ENCODE results near the gene SBNO2. TPM values are rescaled to one million over a fixed set of nuclear protein-coding genes. Genes with fewer than 3 reads are reported as not detected.

SBNO2 gene
- total and polyA plus RNA-seq, 4 donors, result 7.2 to 17.9 (median 11.7) TPM

DNA sequence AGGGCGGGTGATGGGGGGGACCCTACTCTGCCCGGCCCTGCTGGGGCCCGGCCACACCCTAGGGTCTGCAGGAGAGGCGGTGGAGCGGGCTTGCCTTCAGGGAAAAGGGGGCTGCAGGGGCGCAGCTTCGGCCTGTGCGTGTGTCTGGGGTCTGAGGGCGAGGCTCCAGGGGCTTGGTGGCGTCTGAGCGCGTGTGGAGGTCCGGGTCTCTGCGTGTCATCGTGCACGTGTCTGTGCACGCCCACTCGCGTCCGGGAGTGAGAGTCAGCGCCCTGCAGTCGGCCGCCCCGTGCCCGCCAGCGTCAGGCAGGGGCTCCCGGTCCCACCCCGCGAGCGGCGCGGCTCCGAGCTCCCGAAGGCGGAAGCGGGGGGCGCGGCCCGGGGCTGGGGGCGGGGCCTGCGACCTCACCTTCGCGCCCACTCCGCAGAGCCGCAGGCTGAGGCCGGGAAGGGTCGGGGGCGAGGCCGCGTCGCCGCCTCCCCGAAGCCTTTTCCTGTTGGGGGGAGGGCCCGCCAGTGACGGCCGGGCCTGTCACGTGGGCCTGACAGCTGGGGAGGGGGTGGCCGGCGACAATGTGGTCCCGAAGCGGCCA, 107.2 kb downstream of the SBNO2 start, which contains the start of gene ARHGAP45:
ARHGAP45 (plus strand) TSS at position 420 of the 593 bp plus-strand sequence. CDS start 239 bp downstream, outside the sequence.
- Histone ChIP-seq H3K36me3 (ENCODE audit: control insufficient read depth, insufficient read depth, low read length) (peaks cover 12% of the 10 kb centered on the region), H3K27ac (ENCODE audit: low read depth, low read length) (no peak within 1 kb of the TSS), H3K27me3 (ENCODE audit: control insufficient read depth, insufficient read depth, low read length) (peaks cover 75% of the 10 kb centered on the region), H3K4me1 (ENCODE audit: control insufficient read depth, insufficient read depth, low read length) (peaks cover 35% of the 10 kb centered on the region), H3K4me3 (ENCODE audit: low read depth, low read length) (no peak within 1 kb of the TSS), H3K9me3 (ENCODE audit: control insufficient read depth, insufficient read depth, low read length) (no peaks in the 10 kb centered on the region)
- 6% methylated on average over 61 of the region's 61 CpGs for WGBS (ENCODE audit: insufficient coverage)
- no peak for DNase-seq (ENCODE audit: low read depth in 4 of 6, low spot score in 6 of 6)

DNA sequence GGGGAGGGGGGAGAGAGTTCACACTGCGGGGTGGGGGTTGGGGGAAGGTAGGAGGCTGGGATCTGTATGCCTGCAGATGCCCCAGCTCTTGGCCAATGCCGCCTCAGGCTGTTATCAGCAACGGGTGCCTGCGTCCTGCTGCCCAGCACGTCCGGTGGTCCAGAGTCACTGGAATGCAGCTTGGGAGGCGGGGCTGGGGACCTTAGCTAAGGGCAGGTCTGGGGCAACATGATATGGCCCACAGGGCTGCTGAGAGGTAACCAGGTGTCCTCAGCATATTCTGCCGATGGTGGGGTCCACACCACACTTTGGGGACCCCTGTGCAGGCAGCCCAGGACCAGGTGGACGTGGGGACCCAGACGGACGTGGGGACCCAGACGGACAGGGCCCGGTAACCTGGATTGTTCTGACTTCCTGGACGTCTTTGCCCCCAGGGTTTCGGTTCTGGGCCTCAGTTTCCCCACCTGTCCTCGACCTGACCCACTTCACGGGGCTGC, 107.8 kb downstream of the SBNO2 start:
- Histone ChIP-seq H3K4me3 (ENCODE audit: low read depth, low read length) (no peak overlapping the region), H3K36me3 (ENCODE audit: control insufficient read depth, insufficient read depth, low read length) (peaks cover 15% of the 10 kb centered on the region), H3K4me1 (ENCODE audit: control insufficient read depth, insufficient read depth, low read length) (peaks cover 32% of the 10 kb centered on the region)

DNA sequence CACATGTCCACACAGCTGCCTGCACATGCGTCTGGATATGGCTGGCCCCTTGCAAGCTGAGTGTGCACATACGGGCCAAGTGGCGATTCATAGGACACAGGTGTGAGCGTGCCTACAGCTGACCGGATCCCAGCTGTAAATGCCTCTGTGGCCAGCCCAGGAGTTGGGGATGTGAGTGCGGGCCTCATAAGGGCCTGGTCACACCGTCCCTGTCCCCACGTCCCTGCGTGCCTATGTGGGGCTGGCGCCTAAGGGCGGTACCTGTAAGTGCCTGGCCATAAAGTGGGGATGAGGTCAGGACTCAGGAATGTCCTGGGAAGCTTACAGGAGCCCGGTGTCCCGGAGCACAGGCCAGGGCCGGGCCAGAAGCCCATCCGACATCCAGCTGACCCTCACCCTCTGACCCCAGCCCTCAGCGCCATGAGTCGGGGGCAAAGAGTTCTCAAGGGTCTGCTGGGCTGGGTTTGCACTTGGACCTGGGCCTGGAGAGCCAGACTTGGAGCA, 108.4 kb downstream of the SBNO2 start:
- Histone ChIP-seq H3K4me1 (ENCODE audit: control insufficient read depth, insufficient read depth, low read length) (peaks cover 28% of the 10 kb centered on the region), H3K27me3 (ENCODE audit: control insufficient read depth, insufficient read depth, low read length) (peaks cover 67% of the 10 kb centered on the region), H3K9me3 (ENCODE audit: control insufficient read depth, insufficient read depth, low read length) (no peaks in the 10 kb centered on the region), H3K36me3 (ENCODE audit: control insufficient read depth, insufficient read depth, low read length) (peaks cover 15% of the 10 kb centered on the region), H3K27ac (ENCODE audit: low read depth, low read length) (no peak overlapping the region), H3K4me3 (ENCODE audit: low read depth, low read length) (no peak overlapping the region)
- DNase-seq (ENCODE audit: low read depth in 4 of 6, low spot score in 6 of 6), result no peak
- 58% methylated on average over 17 of the region's 17 CpGs for WGBS (ENCODE audit: insufficient coverage)

More for the DNA sequence above, 107.8 kb downstream of the SBNO2 start:
- DNase-seq (ENCODE audit: low read depth in 4 of 6, low spot score in 6 of 6), result no peak
- H3K9me3 ChIP-seq (ENCODE audit: control insufficient read depth, insufficient read depth, low read length), result no peaks in the 10 kb centered on the region
- H3K27ac ChIP-seq (ENCODE audit: low read depth, low read length), result no peak overlapping the region
- WGBS (ENCODE audit: insufficient coverage), result 45% methylated on average over 14 of the region's 17 CpGs
- H3K27me3 ChIP-seq (ENCODE audit: control insufficient read depth, insufficient read depth, low read length), result peaks cover 72% of the 10 kb centered on the region

DNA sequence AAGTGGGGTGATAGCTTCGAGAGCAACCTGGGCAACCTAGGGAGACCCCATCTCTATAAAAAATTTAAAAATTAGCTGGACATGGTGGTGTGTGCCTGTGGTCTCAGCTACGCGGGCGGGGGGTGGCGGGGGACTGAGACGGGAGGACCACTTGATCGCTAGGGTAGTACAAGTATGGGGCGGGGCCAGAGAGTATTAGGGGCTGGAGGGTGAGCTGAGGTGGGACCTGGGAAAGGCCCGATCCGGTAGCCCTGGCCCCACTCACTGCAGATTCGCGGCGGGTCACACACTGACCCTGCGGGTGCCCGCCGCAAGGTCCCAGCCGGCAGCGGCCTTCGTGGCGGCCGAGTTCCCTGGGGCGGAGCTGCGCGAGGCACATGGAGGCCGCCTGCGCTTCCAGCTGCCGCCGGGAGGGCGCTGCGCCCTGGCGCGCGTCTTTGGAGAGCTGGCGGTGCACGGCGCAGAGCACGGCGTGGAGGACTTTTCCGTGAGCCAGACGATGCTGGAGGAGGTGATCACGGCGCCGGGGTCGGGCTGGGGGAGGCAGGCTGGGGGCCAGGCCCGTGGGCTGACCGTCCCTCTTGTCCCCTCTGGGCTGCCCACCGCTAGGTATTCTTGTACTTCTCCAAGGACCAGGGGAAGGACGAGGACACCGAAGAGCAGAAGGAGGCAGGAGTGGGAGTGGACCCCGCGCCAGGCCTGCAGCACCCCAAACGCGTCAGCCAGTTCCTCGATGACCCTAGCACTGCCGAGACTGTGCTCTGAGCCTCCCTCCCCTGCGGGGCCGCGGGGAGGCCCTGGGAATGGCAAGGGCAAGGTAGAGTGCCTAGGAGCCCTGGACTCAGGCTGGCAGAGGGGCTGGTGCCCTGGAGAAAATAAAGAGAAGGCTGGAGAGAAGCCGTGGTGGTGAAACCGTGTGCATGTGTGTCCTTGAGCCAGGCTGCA, 109.1 kb downstream of the SBNO2 start:
- peaks cover 27% of the 10 kb centered on the region for H3K4me1 ChIP-seq (ENCODE audit: control insufficient read depth, insufficient read depth, low read length)
- H3K4me3 ChIP-seq (ENCODE audit: low read depth, low read length), result no peak overlapping the region

DNA sequence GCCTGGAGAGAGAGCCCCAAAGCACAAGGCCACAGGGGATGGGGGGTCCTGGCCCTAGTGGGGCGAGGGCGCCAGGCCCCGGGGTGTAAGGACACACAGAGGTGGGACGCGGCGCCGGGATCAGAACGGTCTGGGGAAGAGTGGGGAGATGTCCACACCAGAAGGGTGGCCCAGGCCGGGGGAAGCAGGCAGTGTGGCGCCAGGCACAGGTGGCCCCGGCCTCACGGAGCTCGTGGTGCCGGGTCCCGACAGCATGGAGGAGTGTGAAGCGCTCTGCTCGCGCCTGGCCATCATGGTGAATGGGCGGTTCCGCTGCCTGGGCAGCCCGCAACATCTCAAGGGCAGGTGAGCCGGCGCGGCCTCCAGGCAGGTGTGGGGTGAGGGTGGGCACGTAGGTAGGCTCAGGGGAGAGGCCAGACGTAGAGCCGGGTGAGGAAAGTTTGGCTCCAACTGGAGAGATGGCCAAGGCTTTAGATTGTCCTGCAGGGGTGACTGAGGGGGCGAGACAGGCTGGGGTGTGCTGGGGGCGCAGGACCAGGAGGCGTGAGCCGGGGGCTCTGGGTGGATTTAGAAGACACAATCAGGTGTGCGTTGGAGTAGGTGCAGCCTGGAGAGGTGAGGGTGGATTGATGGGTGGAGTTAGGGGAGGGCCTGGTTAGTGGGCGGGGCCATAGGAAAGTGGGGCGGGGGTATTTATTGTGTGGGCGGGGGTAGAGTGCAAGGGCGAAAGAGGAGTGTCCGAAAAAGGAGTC, 110.0 kb downstream of the SBNO2 start:
- Histone ChIP-seq H3K4me1 (ENCODE audit: control insufficient read depth, insufficient read depth, low read length) (peaks cover 27% of the 10 kb centered on the region), H3K9me3 (ENCODE audit: control insufficient read depth, insufficient read depth, low read length) (no peaks in the 10 kb centered on the region), H3K27me3 (ENCODE audit: control insufficient read depth, insufficient read depth, low read length) (peaks cover 52% of the 10 kb centered on the region), H3K4me3 (ENCODE audit: low read depth, low read length) (no peak overlapping the region), H3K27ac (ENCODE audit: low read depth, low read length) (no peak overlapping the region), H3K36me3 (ENCODE audit: control insufficient read depth, insufficient read depth, low read length) (peaks cover 15% of the 10 kb centered on the region)
- no peak for DNase-seq (ENCODE audit: low read depth in 4 of 6, low spot score in 6 of 6)
- 79% methylated on average over 34 of the region's 37 CpGs for WGBS (ENCODE audit: insufficient coverage)

More for the DNA sequence above, 109.1 kb downstream of the SBNO2 start:
- DNase-seq (ENCODE audit: low read depth in 4 of 6, low spot score in 6 of 6), result peak in 3 of 6 donors; percentile 7 to 63 (median 56)
- H3K9me3 ChIP-seq (ENCODE audit: control insufficient read depth, insufficient read depth, low read length), result no peaks in the 10 kb centered on the region
- 8% methylated on average over 59 of the region's 60 CpGs for WGBS (ENCODE audit: insufficient coverage)
- peaks cover 60% of the 10 kb centered on the region for H3K27me3 ChIP-seq (ENCODE audit: control insufficient read depth, insufficient read depth, low read length)
- H3K27ac ChIP-seq (ENCODE audit: low read depth, low read length), result no peak overlapping the region
- peaks cover 15% of the 10 kb centered on the region for H3K36me3 ChIP-seq (ENCODE audit: control insufficient read depth, insufficient read depth, low read length)

DNA sequence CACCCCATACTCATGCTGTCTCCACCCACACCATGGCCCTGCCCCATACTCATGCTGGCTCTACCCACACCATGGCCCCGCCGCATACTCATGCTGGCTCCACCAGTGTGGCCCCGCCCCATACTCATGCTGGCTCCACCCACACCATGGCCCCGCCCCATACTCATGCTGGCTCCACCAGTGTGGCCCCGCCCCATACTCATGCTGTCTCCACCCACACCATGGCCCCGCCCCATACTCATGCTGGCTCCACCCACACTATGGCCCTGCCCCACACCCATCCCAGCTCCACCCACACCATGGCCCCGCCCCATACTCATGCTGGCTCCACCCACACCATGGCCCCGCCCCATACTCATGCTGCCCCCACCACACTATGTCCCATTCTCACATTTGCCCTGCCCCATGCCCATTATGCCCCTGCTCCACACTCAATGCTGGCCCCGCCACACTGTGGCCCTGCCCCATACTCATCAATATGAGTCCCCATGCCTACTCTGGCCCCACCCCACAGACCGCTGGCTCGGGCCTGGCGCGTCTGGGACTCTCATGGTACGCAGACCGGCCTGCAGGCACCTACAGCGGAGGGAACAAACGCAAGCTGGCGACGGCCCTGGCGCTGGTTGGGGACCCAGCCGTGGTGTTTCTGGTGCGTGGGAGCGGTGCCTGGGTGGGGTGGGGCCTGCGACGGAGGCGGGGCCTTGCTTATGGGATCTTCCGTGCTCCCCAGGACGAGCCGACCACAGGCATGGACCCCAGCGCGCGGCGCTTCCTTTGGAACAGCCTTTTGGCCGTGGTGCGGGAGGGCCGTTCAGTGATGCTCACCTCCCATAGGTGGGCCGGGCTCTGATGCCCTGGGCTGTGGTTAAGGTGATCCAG, 110.8 kb downstream of the SBNO2 start:
- DNase-seq (ENCODE audit: low read depth in 4 of 6, low spot score in 6 of 6), result no peak
- Histone ChIP-seq H3K4me3 (ENCODE audit: low read depth, low read length) (no peak overlapping the region), H3K27ac (ENCODE audit: low read depth, low read length) (no peak overlapping the region), H3K27me3 (ENCODE audit: control insufficient read depth, insufficient read depth, low read length) (peaks cover 43% of the 10 kb centered on the region), H3K9me3 (ENCODE audit: control insufficient read depth, insufficient read depth, low read length) (peaks cover 4% of the 10 kb centered on the region), H3K4me1 (ENCODE audit: control insufficient read depth, insufficient read depth, low read length) (peaks cover 27% of the 10 kb centered on the region), H3K36me3 (ENCODE audit: control insufficient read depth, insufficient read depth, low read length) (peaks cover 15% of the 10 kb centered on the region)
- 89% methylated on average over 37 of the region's 37 CpGs for WGBS (ENCODE audit: insufficient coverage)

DNA sequence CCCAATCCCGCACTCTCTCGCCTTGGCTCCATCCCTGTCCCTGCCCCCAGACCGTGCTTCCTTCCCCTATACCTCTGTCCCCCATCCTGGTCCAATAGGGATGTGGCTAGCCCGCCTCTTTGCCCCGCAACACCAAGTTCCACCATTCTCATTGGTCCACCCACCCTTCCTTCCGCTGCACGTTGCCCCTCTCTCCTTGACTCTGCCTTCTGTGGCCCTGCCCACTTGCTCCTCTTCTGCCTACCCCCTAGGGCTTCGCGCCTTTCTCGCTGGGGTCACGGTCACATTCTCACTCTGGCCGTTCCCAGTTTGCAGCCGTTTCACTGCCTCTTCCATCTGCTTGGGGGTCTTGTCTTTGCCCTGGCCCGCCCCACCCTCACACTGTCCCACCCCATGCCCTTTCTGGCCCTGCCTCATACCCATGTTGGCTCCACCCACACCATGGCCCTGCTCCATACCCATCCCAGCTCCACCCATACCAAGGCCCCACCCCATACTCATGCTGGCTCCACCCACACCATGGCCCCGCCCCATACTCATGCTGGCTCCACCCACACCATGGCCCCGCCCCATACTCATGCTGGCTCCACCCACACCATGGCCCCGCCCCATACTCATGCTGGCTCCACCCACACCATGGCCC, 111.6 kb downstream of the SBNO2 start:
- Histone ChIP-seq H3K9me3 (ENCODE audit: control insufficient read depth, insufficient read depth, low read length) (peaks cover 8% of the 10 kb centered on the region), H3K4me1 (ENCODE audit: control insufficient read depth, insufficient read depth, low read length) (peaks cover 25% of the 10 kb centered on the region), H3K36me3 (ENCODE audit: control insufficient read depth, insufficient read depth, low read length) (peaks cover 15% of the 10 kb centered on the region), H3K4me3 (ENCODE audit: low read depth, low read length) (no peak overlapping the region), H3K27ac (ENCODE audit: low read depth, low read length) (no peak overlapping the region), H3K27me3 (ENCODE audit: control insufficient read depth, insufficient read depth, low read length) (peaks cover 36% of the 10 kb centered on the region)
- DNase-seq (ENCODE audit: low read depth in 4 of 6, low spot score in 6 of 6), result no peak
- 84% methylated on average over 13 of the region's 17 CpGs for WGBS (ENCODE audit: insufficient coverage)

DNA sequence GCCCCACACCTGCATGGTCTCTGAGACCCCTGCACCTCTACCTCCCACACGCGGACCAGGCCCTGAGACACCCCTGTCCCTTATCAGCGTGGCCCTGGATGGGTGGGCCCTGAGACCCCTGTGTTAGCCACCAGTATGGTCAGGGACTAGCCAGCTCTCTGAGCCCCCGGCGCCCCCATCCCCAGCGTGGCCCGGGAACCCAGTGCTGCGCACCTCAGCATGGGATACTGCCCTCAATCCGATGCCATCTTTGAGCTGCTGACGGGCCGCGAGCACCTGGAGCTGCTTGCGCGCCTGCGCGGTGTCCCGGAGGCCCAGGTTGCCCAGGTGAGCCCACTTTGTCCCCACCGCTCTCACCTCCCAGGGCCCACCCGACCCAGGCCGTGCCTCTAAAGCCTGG, 112.1 kb downstream of the SBNO2 start:
- 89% methylated on average over 20 of the region's 20 CpGs for WGBS (ENCODE audit: insufficient coverage)
- no peak overlapping the region for H3K27ac ChIP-seq (ENCODE audit: low read depth, low read length)
- H3K27me3 ChIP-seq (ENCODE audit: control insufficient read depth, insufficient read depth, low read length), result peaks cover 31% of the 10 kb centered on the region
- peaks cover 20% of the 10 kb centered on the region for H3K4me1 ChIP-seq (ENCODE audit: control insufficient read depth, insufficient read depth, low read length)
- no peak for DNase-seq (ENCODE audit: low read depth in 4 of 6, low spot score in 6 of 6)
- H3K9me3 ChIP-seq (ENCODE audit: control insufficient read depth, insufficient read depth, low read length), result peaks cover 12% of the 10 kb centered on the region
- H3K36me3 ChIP-seq (ENCODE audit: control insufficient read depth, insufficient read depth, low read length), result peaks cover 17% of the 10 kb centered on the region
- no peak overlapping the region for H3K4me3 ChIP-seq (ENCODE audit: low read depth, low read length)
